GM12878 (cell line): Measurements from ENCODE around the gene NFATC2. TPM values are rescaled to one million over a fixed set of nuclear protein-coding genes. Genes with fewer than 3 reads are reported as not detected.
"Not testable (repeated sequence)": the region's sequence is repeated elsewhere in the genome, so short reads cannot be mapped to it uniquely, and the experiment has no call there.

ENCODE experiments used
- ATAC-seq: fragments of 200-7000 bp; cut with Tn5 transposase; 3 replicates; pipeline ENCODE4 v1.9.1; 2020; ENCODE audit warnings: mild to moderate bottlenecking, moderate library complexity
- BruUV-seq: library from RNA; stranded (reverse); fragments of 400-500 nt; replicated peaks from 2 replicates; lab custom pipeline; 2021; lab: Mats Ljungman, UMichigan
- CTCF ChIA-PET: fragments of 300-600 bp; sonication (Branson Sonifier 250); formaldehyde crosslinking; extraction: SDS; loops from one replicate; lab custom pipeline; 2021; ENCODE audit warnings: inconsistent platforms; lab: Yijun Ruan, JAX
- POLR2A ChIA-PET: fragments of 350-600 bp; formaldehyde crosslinking; extraction: SDS; loops from one replicate; lab custom pipeline; 2021; ENCODE audit warnings: inconsistent platforms; lab: Charles Lee
- RAD21 ChIA-PET: fragments of 300-600 bp; sonication (Branson Sonifier 250); formaldehyde crosslinking; loops from one replicate; lab custom pipeline; 2023; ENCODE audit warnings: antibody characterized with exemption; ENCODE audit not compliant: unreplicated experiment; lab: Charles Lee
- SMC1A ChIA-PET: fragments of 300-600 bp; sonication (Branson Sonifier 250); formaldehyde crosslinking; loops from one replicate; lab custom pipeline; 2023; ENCODE audit not compliant: unreplicated experiment, uncharacterized antibody; lab: Charles Lee
- DNase-seq: peaks from one replicate; pipeline ENCODE4 v3.0.0-alpha.2; 2011; ENCODE audit warnings: low read depth, low spot score
- FAIRE-seq: peaks from 3 replicates; lab custom pipeline; 2011; peaks lifted over from hg19 to GRCh38; lab: Jason Lieb, UNC
- H2AFZ ChIP-seq: 2 replicates; pipeline ENCODE4 v1.6.0; 2011; ENCODE audit warnings: low read depth, low read length, control low read depth; ENCODE audit not compliant: control insufficient read depth
- H3K27ac ChIP-seq: 2 replicates; pipeline ENCODE4 v1.5.1; 2011; ENCODE audit warnings: control low read depth; ENCODE audit not compliant: control insufficient read depth, insufficient read depth
- H3K27me3 ChIP-seq, 2 experiments: replicated peaks in 1 of 2; 2 replicates each; pipeline versions ENCODE4 v1.6.0 to v1.6.1; 2011; ENCODE audit warnings: low read length in 1 of 2; ENCODE audit not compliant: control insufficient read depth in 2 of 2, insufficient read depth in 2 of 2
- H3K36me3 ChIP-seq, 2 experiments: 2 replicates each; pipeline ENCODE4 v1.5.1; 2011; ENCODE audit warnings: low read length in 1 of 2; ENCODE audit not compliant: control insufficient read depth in 2 of 2, insufficient read depth in 2 of 2
- H3K4me1 ChIP-seq: 2 replicates; pipeline ENCODE4 v1.6.1; 2011; ENCODE audit warnings: mild to moderate bottlenecking, low read length, moderate library complexity, mixed read lengths; ENCODE audit not compliant: control insufficient read depth, insufficient read depth
- H3K4me2 ChIP-seq: 2 replicates; pipeline ENCODE4 v1.6.0; 2011; ENCODE audit warnings: control low read depth; ENCODE audit not compliant: control insufficient read depth, insufficient read depth
- H3K4me3 ChIP-seq: fragments of 200-600 bp; sonication (generic); 2 replicates; pipeline ENCODE4 v1.5.1; 2016
- H3K79me2 ChIP-seq: 2 replicates; pipeline ENCODE4 v1.6.0; 2011; ENCODE audit warnings: low read length; ENCODE audit not compliant: control insufficient read depth, insufficient read depth
- H3K9ac ChIP-seq: 2 replicates; pipeline ENCODE4 v1.8.0; 2011; ENCODE audit warnings: low read length, control low read depth, mixed read lengths; ENCODE audit not compliant: control insufficient read depth, insufficient read depth
- H3K9me3 ChIP-seq: replicated peaks from 3 replicates; pipeline ENCODE4 v1.5.1; 2011; ENCODE audit warnings: mild to moderate bottlenecking, low read length; ENCODE audit not compliant: control insufficient read depth, insufficient read depth
- H4K20me1 ChIP-seq: 2 replicates; pipeline ENCODE4 v1.6.0; 2011; ENCODE audit not compliant: control insufficient read depth, insufficient read depth
- ASH2L ChIP-seq: fragments of 300-600, 200-600 bp; sonication (generic); IDR thresholded peaks from 2 replicates; pipeline ENCODE4 v1.6.1; 2017; ENCODE audit warnings: low read depth, mild to moderate bottlenecking, borderline replicate concordance
- BHLHE40 ChIP-seq, 2 experiments: fragments of 450-650 bp in 1 of 2; IDR thresholded peaks; 2 replicates each; pipeline ENCODE4 v1.6.1; 2011 to 2017; ENCODE audit warnings: low read depth in 2 of 2, borderline replicate concordance in 1 of 2, improper control_type of control experiment in 1 of 2, low read length in 1 of 2, mild to moderate bottlenecking in 1 of 2
- CTCF ChIP-seq, 3 experiments: IDR thresholded peaks in 2 of 3; conservative IDR thresholded peaks in 1 of 3; 2 replicates each; pipeline ENCODE4 v1.5.1; 2011; ENCODE audit warnings: low read depth in 3 of 3, low read length in 3 of 3, mild to moderate bottlenecking in 3 of 3, control low read depth in 2 of 3, moderate library complexity in 2 of 3, inconsistent platforms in 1 of 3, mixed read lengths in 1 of 3; ENCODE audit not compliant: control insufficient read depth in 2 of 3, insufficient read depth in 1 of 3; ENCODE audit errors: extremely low read depth in 1 of 3
- SREBF1 ChIP-seq: IDR thresholded peaks from 2 replicates; pipeline ENCODE4 v1.6.1; 2012; ENCODE audit warnings: mild to moderate bottlenecking, low read length
- WGBS: methylation state at CpG from one replicate; pipeline ENCODE4 v1.1.6; 2016; ENCODE audit warnings: low lambda C conversion rate; ENCODE audit not compliant: insufficient replicate concordance, insufficient coverage; ENCODE audit errors: missing lambda C conversion rate; 5-methylcytosine and 5-hydroxymethylcytosine counted together
- in situ Hi-C: fragments of 300-500 bp; cut with MboI; formaldehyde crosslinking; loops from 9 replicates; pipeline ENCODE4 v1.14.3; 2018; ENCODE audit warnings: mixed read lengths
- intact Hi-C: fragments of 100-400 bp; cut with micrococcal nuclease; formaldehyde crosslinking; loops from one replicate; pipeline ENCODE4 v1.14.2; 2022; ENCODE audit not compliant: unreplicated experiment
- polyA plus RNA-seq, 11 experiments: library from polyadenylated mRNA; depleted of rRNA in 4 of 11; unstranded in 6 of 11; stranded (reverse) in 5 of 11; fragments of >200 nt; fragmentation: Nextera tagmentation in 4 of 11; fragmentation: Illumina TruSeq in 1 of 11; extraction: Ambion mirVana in 4 of 11; extraction: Trizol in 1 of 11; gene quantifications; 1 replicate in 1 of 11; 2 replicates in 10 of 11; pipeline versions ENCODE4 v1.2.1 to v1.2.3, GENCODE V29; 2011 to 2016; ENCODE audit warnings: inconsistent platforms in 2 of 11, missing spikeins in 2 of 11, low read depth in 1 of 11
- total RNA-seq, 4 experiments: library from RNA; depleted of rRNA in 3 of 4; stranded (reverse); fragments of >200 nt in 3 of 4; fragmentation: Illumina TruSeq in 1 of 4; extraction: Trizol in 1 of 4; gene quantifications; 2 replicates each; pipeline versions ENCODE4 v1.2.1 to v1.2.3, GENCODE V29; 2013 to 2021

The NFATC2 gene
- total and polyA plus RNA-seq, 10 of the 15 experiments (the other 5 are each of a cell fraction or from before 2014, with no cell fraction given) = 3.3 to 20.0 (median 7.3) TPM

- ChIA-PET SMC1A (interaction anchor here (1.9 kb wide), 1 partner anchor 63 kb away, joined by 6 read pairs; no protein-coding TSS in a partner anchor), RAD21 (interaction anchor here (0.6 kb wide), 1 partner anchor 11 kb away, joined by 3 read pairs; no protein-coding TSS in a partner anchor), CTCF (interaction anchor here (0.8 to 1.2 kb wide), 2 partner anchors 33 to 49 kb away, joined by 3 read pairs; no protein-coding TSS in a partner anchor), POLR2A (interaction anchor here (0.6 kb wide), 2 partner anchors 29 to 155 kb away, joined by 3 to 4 read pairs; no protein-coding TSS in a partner anchor)
- Histone ChIP-seq H3K36me3 (peaks cover 10 to 16% of the 10 kb centered on the region in 2 experiments), H3K27me3 (no peaks in the 10 kb centered on the region), H2AFZ (no peak overlapping the region), H3K79me2 (no peaks in the 10 kb centered on the region), H4K20me1 (no peaks in the 10 kb centered on the region), H3K4me1 (peaks cover 16% of the 10 kb centered on the region), H3K4me2 (no peak overlapping the region), H3K9ac (no peak overlapping the region), H3K27ac (no peak overlapping the region), H3K4me3 (no peak overlapping the region), H3K9me3 (no peaks in the 10 kb centered on the region; the same call in 2 of the 3 replicates)
- in situ Hi-C loops = no loop called here
- no peak for ATAC-seq
- intact Hi-C loops = loop anchor here (5.0 kb wide), 2 partner anchors 75 to 80 kb away; partner anchors contain the start of gene NFATC2
- BruUV-seq = no TSS peak
- no peak for FAIRE-seq
- 80% methylated on average over 12 of the region's 12 CpGs for WGBS
- TF ChIP-seq CTCF (IDR thresholded peaks at IDR 0.05 in 2 of 3, conservative IDR thresholded peaks at IDR 0.05 in 1 of 3; ENCODE audit: control insufficient read depth in 2 of 3, extremely low read depth in 1 of 3, insufficient read depth in 1 of 3, low read depth in 3 of 3, low read length in 3 of 3) (no peak), BHLHE40 (IDR thresholded peaks at IDR 0.05; ENCODE audit: borderline replicate concordance in 1 of 2, low read depth in 2 of 2, low read length in 1 of 2) (no peak), SREBF1 (no peak), ASH2L (no peak)
- DNase-seq = no peak
Observed at GRCh38 chr20:51462566-51463276, 79.8 kb downstream of the NFATC2 start.

GRCh38 chr20:51461846-51462245 is 80.7 kb downstream of the NFATC2 start:
- H3K27me3 ChIP-seq, H3K9me3 ChIP-seq, in situ Hi-C loops, H3K79me2 ChIP-seq, H3K9ac ChIP-seq, ATAC-seq, H3K4me2 ChIP-seq, BruUV-seq, H2AFZ ChIP-seq, H3K27ac ChIP-seq, FAIRE-seq, H4K20me1 ChIP-seq, DNase-seq, H3K4me3 ChIP-seq: not testable (repeated sequence)
- RAD21 ChIA-PET = interaction anchor here (0.6 to 1.4 kb wide), 5 partner anchors 11 to 80 kb away, joined by 3 to 10 read pairs (median 3); partner anchors contain the start of gene NFATC2
- CTCF ChIA-PET = interaction anchor here (1.2 to 2.3 kb wide), 2 partner anchors 76 to 161 kb away, joined by 3 to 8 read pairs; no protein-coding TSS in a partner anchor
- intact Hi-C loops = loop anchor here (2.0 to 5.0 kb wide), 5 partner anchors 19 to 80 kb away; partner anchors contain the start of gene NFATC2
- 85% methylated on average over 5 of the region's 5 CpGs for WGBS
- H3K4me1 ChIP-seq = peaks cover 16% of the 10 kb centered on the region
- SMC1A ChIA-PET = interaction anchor here (1.4 to 2.2 kb wide), 6 partner anchors 19 to 76 kb away, joined by 5 to 13 read pairs (median 8); no protein-coding TSS in a partner anchor
- POLR2A ChIA-PET = interaction anchor here (0.6 to 1.0 kb wide), 4 partner anchors 18 to 155 kb away, joined by 3 to 4 read pairs (median 3); no protein-coding TSS in a partner anchor
- peaks cover 10 to 16% of the 10 kb centered on the region in 2 experiments for H3K36me3 ChIP-seq
